Esophagus muscularis mucosa (tissue), 4 donors: ENCODE data around the gene CCL7. TPM values are rescaled to one million over a fixed set of nuclear protein-coding genes. Genes with fewer than 3 reads are reported as not detected.

Experiments
- DNase-seq: peaks from one replicate; pipeline ENCODE4 v3.0.0-alpha.2; 2017; ENCODE audit errors: extremely low spot score
- H3K27ac ChIP-seq, 4 donors: fragments of 200-600 bp; sonication (generic); replicated peaks in 1 of 4; 1 replicate in 3 of 4; 2 replicates in 1 of 4; pipeline ENCODE4 v1.5.1; 2016 to 2019; ENCODE audit warnings: mild to moderate bottlenecking in 1 of 4
- H3K27me3 ChIP-seq, 4 donors: fragments of 200-600 bp; sonication (generic); one replicate each; pipeline versions ENCODE4 v1.5.1 to v1.6.0; 2016 to 2019
- H3K36me3 ChIP-seq, 4 donors: fragments of 200-600 bp; sonication (generic); one replicate each; pipeline ENCODE4 v1.5.1; 2016 to 2019
- H3K4me1 ChIP-seq, 4 donors: fragments of 200-600 bp; sonication (generic); one replicate each; pipeline ENCODE4 v1.5.1; 2016 to 2019
- H3K4me3 ChIP-seq, 4 donors: fragments of 200-600 bp; sonication (generic); 1 replicate in 2 of 4; 2 replicates in 2 of 4; pipeline ENCODE4 v1.5.1; 2016 to 2019; ENCODE audit warnings: mild to moderate bottlenecking in 4 of 4, moderate library complexity in 1 of 4
- H3K9me3 ChIP-seq, 4 donors: fragments of 200-600 bp; sonication (generic); 1 replicate in 3 of 4; 2 replicates in 1 of 4; pipeline ENCODE4 v1.5.1; 2016 to 2019
- CTCF ChIP-seq, 3 experiments: fragments of 200-600 bp in 2 of 3; fragments of 450-650 bp in 1 of 3; sonication (generic) in 2 of 3; IDR thresholded peaks; one replicate each; pipeline ENCODE4 v1.5.1; 2017 to 2019; ENCODE audit warnings: antibody characterized with exemption in 3 of 3, mild to moderate bottlenecking in 2 of 3, moderate library complexity in 1 of 3
- EP300 ChIP-seq: sonication (generic); formaldehyde crosslinking; IDR thresholded peaks from one replicate; pipeline ENCODE4 v1.6.1; 2017; ENCODE audit warnings: antibody characterized with exemption
- POLR2A ChIP-seq: fragments of 450-650 bp; IDR thresholded peaks from one replicate; pipeline ENCODE4 v1.6.1; 2017; ENCODE audit warnings: antibody characterized with exemption, moderate library complexity, mild to moderate bottlenecking, low read depth
- POLR2AphosphoS5 ChIP-seq, 2 donors: sonication (generic); formaldehyde crosslinking; IDR thresholded peaks; one replicate each; pipeline ENCODE4 v1.6.1; 2017; ENCODE audit warnings: antibody characterized with exemption in 2 of 2
- WGBS: methylation state at CpG from one replicate; pipeline ENCODE4 v1.1.5; 2018; 5-methylcytosine and 5-hydroxymethylcytosine counted together
- intact Hi-C: fragments of 100-400 bp; cut with DNase I; formaldehyde crosslinking; loops from one replicate; pipeline ENCODE4 v1.15.1; 2023
- total RNA-seq, 4 donors: library from RNA; depleted of rRNA; stranded (reverse); fragments of >200 nt; gene quantifications; one replicate each; pipeline versions ENCODE4 v1.1.0 to v1.2.1, GENCODE V29; 2016

The CCL7 gene
- total RNA-seq, 4 donors from 2014 or later, result 0.83 TPM; not detected in 3

- H3K4me3 ChIP-seq, result no peak overlapping the region
- 84% methylated on average over 5 of the region's 5 CpGs for WGBS
- H3K36me3 ChIP-seq, result no peaks in the 10 kb centered on the region
- DNase-seq, result no peak
- intact Hi-C loops, result no loop called here
- no peak overlapping the region for H3K27ac ChIP-seq
- H3K27me3 ChIP-seq, result no peaks in the 10 kb centered on the region
- TF ChIP-seq CTCF (IDR thresholded peaks at IDR 0.05) (no peak), POLR2AphosphoS5 (IDR thresholded peaks at IDR 0.05) (no peak), EP300 (no peak), POLR2A (no peak)
- no peaks in the 10 kb centered on the region for H3K9me3 ChIP-seq
- H3K4me1 ChIP-seq, result peaks cover 32 to 53% (median 50%) of the 10 kb centered on the region in 4 donors
These were observed 12.6 kb upstream of the CCL7 start for GRCh38 chr17:34257299-34257985.

GRCh38 chr17:34257986-34258326, 12.1 kb upstream of the CCL7 start:
- intact Hi-C loops, result no loop called here
- no peak for DNase-seq
- 85% methylated on average over 1 of the region's 1 CpG for WGBS
- H3K4me3 ChIP-seq, result no peak overlapping the region
- H3K9me3 ChIP-seq, result no peaks in the 10 kb centered on the region
- H3K36me3 ChIP-seq, result no peaks in the 10 kb centered on the region
- TF ChIP-seq CTCF (IDR thresholded peaks at IDR 0.05) (no peak), EP300 (no peak), POLR2A (no peak), POLR2AphosphoS5 (IDR thresholded peaks at IDR 0.05) (no peak)
- H3K27me3 ChIP-seq, result no peaks in the 10 kb centered on the region
- no peak overlapping the region for H3K27ac ChIP-seq
- peaks cover 27 to 48% (median 44%) of the 10 kb centered on the region in 4 donors for H3K4me1 ChIP-seq

GRCh38 chr17:34259146-34259545, 10.9 kb upstream of the CCL7 start:
- intact Hi-C loops, result no loop called here
- peak overlapping the region in 2 of 4 donors; percentile 9 to 40 for H3K27ac ChIP-seq
- TF ChIP-seq EP300 (no peak), POLR2A (no peak), CTCF (IDR thresholded peaks at IDR 0.05) (no peak), POLR2AphosphoS5 (IDR thresholded peaks at IDR 0.05) (peak in 1 of 2 donors; percentile 38)
- peaks cover 15 to 36% (median 32%) of the 10 kb centered on the region in 4 donors for H3K4me1 ChIP-seq
- no peaks in the 10 kb centered on the region for H3K9me3 ChIP-seq
- H3K27me3 ChIP-seq, result no peaks in the 10 kb centered on the region
- H3K4me3 ChIP-seq, result no peak overlapping the region
- DNase-seq, result no peak
- H3K36me3 ChIP-seq, result no peaks in the 10 kb centered on the region

- DNase-seq, result no peak
- TF ChIP-seq CTCF (IDR thresholded peaks at IDR 0.05) (no peak), EP300 (no peak), POLR2A (no peak)
- Histone ChIP-seq H3K9me3 (no peaks in the 10 kb centered on the region), H3K4me3 (no peak overlapping the region), H3K4me1 (peaks cover 2 to 19% (median 15%) of the 10 kb centered on the region in 4 donors), H3K27ac (no peak overlapping the region), H3K27me3 (no peaks in the 10 kb centered on the region), H3K36me3 (no peaks in the 10 kb centered on the region)
- intact Hi-C loops, result loop anchor here (10.0 kb wide), 1 partner anchor 56 kb away; no protein-coding TSS in a partner anchor
- 47% methylated on average over 4 of the region's 4 CpGs for WGBS
These were observed 9.2 kb upstream of the CCL7 start for GRCh38 chr17:34260861-34261260.
